OCI-LY3 (cell line): ENCODE results near the gene MRM2.

ENCODE experiments used
- EZH2phosphoT487 ChIP-seq: fragments of 200-600 bp; shearing (Covaris generic); IDR thresholded peaks from 2 replicates; pipeline ENCODE4 v1.6.1; 2018; ENCODE audit warnings: antibody characterized with exemption, mixed run types, low read depth
- TF ChIP-seq, protein P1 (sequence below): fragments of 200-600, 300-600 bp; sonication (generic); IDR thresholded peaks from 2 replicates; pipeline ENCODE4 v1.5.1; 2014; ENCODE audit warnings: antibody characterized with exemption, low read length, low read depth

DNA sequence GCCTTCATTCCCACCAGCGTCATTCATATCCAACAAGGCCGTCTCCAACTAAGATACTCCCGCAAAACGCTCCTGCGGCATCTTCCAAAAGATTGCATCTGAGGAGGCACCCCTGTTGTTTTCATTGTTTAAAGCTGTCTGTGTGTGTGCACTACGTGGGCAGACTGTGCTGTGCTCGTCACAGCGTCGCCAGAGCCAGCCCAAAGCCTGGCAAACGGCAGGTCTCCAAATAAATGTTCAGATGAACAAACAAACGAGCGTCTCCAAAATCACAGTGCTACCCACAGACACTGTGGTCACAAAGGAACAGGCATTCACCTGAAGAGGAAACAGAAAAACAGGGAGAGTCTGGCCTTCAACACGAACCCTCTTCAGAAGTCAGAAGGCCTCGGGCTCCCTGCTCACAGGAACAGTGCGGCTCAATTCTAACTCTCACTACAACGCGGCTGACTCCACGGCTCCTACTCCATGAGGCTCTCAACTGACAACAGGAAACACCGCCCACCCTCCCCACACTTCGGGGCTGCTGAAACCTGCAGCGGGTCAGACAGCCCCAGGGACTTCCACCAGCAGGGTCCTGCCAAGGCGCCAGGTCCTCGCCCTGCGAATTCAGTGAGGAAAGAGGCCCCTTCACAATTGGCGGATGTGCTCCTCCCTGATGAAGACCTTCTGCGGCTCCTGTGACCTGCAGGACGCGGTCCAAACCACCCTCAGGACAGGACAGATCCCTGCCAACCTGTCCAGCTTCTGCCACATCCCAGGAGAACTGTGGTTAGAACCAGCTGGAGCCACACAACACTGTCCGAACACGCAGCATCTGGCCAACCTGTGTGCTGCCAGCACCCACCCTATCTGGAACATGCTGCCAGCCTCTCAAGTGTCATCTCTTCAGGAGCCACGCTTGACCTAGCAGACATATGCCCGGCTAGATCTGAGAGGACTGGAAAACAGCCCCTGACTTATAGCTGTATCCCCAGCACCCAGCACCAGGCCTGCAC is 45.3 kb downstream of the MRM2 start:
- TF ChIP-seq, protein P1, sequence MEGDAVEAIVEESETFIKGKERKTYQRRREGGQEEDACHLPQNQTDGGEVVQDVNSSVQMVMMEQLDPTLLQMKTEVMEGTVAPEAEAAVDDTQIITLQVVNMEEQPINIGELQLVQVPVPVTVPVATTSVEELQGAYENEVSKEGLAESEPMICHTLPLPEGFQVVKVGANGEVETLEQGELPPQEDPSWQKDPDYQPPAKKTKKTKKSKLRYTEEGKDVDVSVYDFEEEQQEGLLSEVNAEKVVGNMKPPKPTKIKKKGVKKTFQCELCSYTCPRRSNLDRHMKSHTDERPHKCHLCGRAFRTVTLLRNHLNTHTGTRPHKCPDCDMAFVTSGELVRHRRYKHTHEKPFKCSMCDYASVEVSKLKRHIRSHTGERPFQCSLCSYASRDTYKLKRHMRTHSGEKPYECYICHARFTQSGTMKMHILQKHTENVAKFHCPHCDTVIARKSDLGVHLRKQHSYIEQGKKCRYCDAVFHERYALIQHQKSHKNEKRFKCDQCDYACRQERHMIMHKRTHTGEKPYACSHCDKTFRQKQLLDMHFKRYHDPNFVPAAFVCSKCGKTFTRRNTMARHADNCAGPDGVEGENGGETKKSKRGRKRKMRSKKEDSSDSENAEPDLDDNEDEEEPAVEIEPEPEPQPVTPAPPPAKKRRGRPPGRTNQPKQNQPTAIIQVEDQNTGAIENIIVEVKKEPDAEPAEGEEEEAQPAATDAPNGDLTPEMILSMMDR, result no peak
- TF ChIP-seq EZH2phosphoT487, result no peak
